CD4-positive, CD25-positive, alpha-beta regulatory T cell (primary cell): Measurements from ENCODE around the gene MELTF. TPM values are rescaled to one million over a fixed set of nuclear protein-coding genes. Genes with fewer than 3 reads are reported as not detected.

ENCODE experiments used
- ATAC-seq, 2 donors: fragments of 150-1000 bp; cut with Tn5 transposase; one replicate each; pipeline ENCODE4 v1.10.0; 2021; ENCODE audit warnings: low read depth in 2 of 2, moderate number of reproducible peaks in 2 of 2, moderate library complexity in 1 of 2
- DNase-seq, 3 donors: peaks; one replicate each; pipeline versions ENCODE4 v3.0.0 to v3.0.0-alpha.2; 2012 to 2022; ENCODE audit warnings: mixed read lengths in 1 of 3
- H3K27ac ChIP-seq: one replicate; pipeline ENCODE4 v1.7.0; 2013; ENCODE audit warnings: mild to moderate bottlenecking, low read length; ENCODE audit not compliant: insufficient read depth, poor library complexity, severe bottlenecking
- H3K27me3 ChIP-seq: one replicate; pipeline ENCODE4 v1.7.0; 2013; ENCODE audit warnings: low read length; ENCODE audit not compliant: control insufficient read depth, insufficient read depth
- H3K36me3 ChIP-seq: one replicate; pipeline ENCODE4 v1.7.0; 2013; ENCODE audit warnings: mild to moderate bottlenecking, low read length, moderate library complexity; ENCODE audit not compliant: control insufficient read depth, insufficient read depth
- H3K4me1 ChIP-seq: 2 replicates; pipeline ENCODE4 v1.7.0; 2013; ENCODE audit warnings: mild to moderate bottlenecking, low read length; ENCODE audit not compliant: insufficient read depth, control insufficient read depth, poor library complexity, severe bottlenecking
- H3K4me3 ChIP-seq: one replicate; pipeline ENCODE4 v1.7.0; 2013; ENCODE audit warnings: low read depth, mild to moderate bottlenecking, low read length, moderate library complexity
- H3K9me3 ChIP-seq, 2 experiments: 1 replicate in 1 of 2; 2 replicates in 1 of 2; pipeline ENCODE4 v1.7.0; 2013; ENCODE audit warnings: low read length in 2 of 2, mild to moderate bottlenecking in 1 of 2, moderate library complexity in 1 of 2; ENCODE audit not compliant: control insufficient read depth in 2 of 2
- H3K27ac Mint-ChIP-seq, 3 donors: one replicate each; pipeline ENCODE4 v1.8.0; 2020 to 2022; ENCODE audit warnings: mild to moderate bottlenecking in 3 of 3, mixed read lengths in 3 of 3, moderate library complexity in 2 of 3
- H3K27me3 Mint-ChIP-seq: one replicate; pipeline ENCODE4 v1.8.0; 2022; ENCODE audit warnings: mild to moderate bottlenecking, mixed read lengths
- H3K36me3 Mint-ChIP-seq: one replicate; pipeline ENCODE4 v1.8.0; 2020; ENCODE audit warnings: mixed read lengths
- H3K4me1 Mint-ChIP-seq, 4 donors: one replicate each; pipeline ENCODE4 v1.8.0; 2020 to 2022; ENCODE audit warnings: mixed read lengths in 4 of 4, mild to moderate bottlenecking in 1 of 4
- H3K4me3 Mint-ChIP-seq, 4 donors: one replicate each; pipeline ENCODE4 v1.8.0; 2020 to 2022; ENCODE audit warnings: mild to moderate bottlenecking in 4 of 4, mixed read lengths in 4 of 4, moderate library complexity in 3 of 4
- H3K9me3 Mint-ChIP-seq, 7 donors: one replicate each; pipeline ENCODE4 v1.8.0; 2020 to 2022; ENCODE audit warnings: mixed read lengths in 7 of 7, mild to moderate bottlenecking in 3 of 7, moderate library complexity in 2 of 7
- polyA plus RNA-seq, 4 donors: library from polyadenylated mRNA; unstranded; fragments of 300-500 nt; fragmentation: Illumina TruSeq; gene quantifications; one replicate each; pipeline ENCODE4 v1.2.3, GENCODE V29; 2021
- total RNA-seq: library from RNA; stranded (reverse); gene quantifications from one replicate; pipeline ENCODE4 v1.2.3, GENCODE V29; 2022

The MELTF gene
- total and polyA plus RNA-seq, 5 donors from 2014 or later = 0.10 to 1.4 (median 0.47) TPM

GRCh38 chr3:196998966-196999760 lies 30.5 kb downstream of the MELTF start:
- Mint-ChIP-seq H3K4me1 (peaks cover 0 to 12% (median 4%) of the 10 kb centered on the region in 4 donors), H3K36me3 (no peaks in the 10 kb centered on the region), H3K27me3 (no peaks in the 10 kb centered on the region), H3K9me3 (peaks cover 0 to 1% (median 0%) of the 10 kb centered on the region in 7 donors), H3K4me3 (peak overlapping the region in 1 of 4 donors; percentile 11), H3K27ac (peak overlapping the region in 1 of 3 donors; percentile 54)
- Histone ChIP-seq H3K4me3 (no peak overlapping the region), H3K4me1 (peaks cover 8% of the 10 kb centered on the region), H3K27ac (no peak overlapping the region), H3K27me3 (no peaks in the 10 kb centered on the region), H3K36me3 (no peaks in the 10 kb centered on the region), H3K9me3 (no peaks in the 10 kb centered on the region)
- ATAC-seq = no peak
- DNase-seq = no peak

GRCh38 chr3:196997311-196997710 lies 32.3 kb downstream of the MELTF start:
- no peak for ATAC-seq
- no peaks in the 10 kb centered on the region for H3K9me3 Mint-ChIP-seq
- Histone ChIP-seq H3K27ac (no peak overlapping the region), H3K4me3 (no peak overlapping the region), H3K36me3 (no peaks in the 10 kb centered on the region), H3K4me1 (no peaks in the 10 kb centered on the region), H3K9me3 (no peaks in the 10 kb centered on the region), H3K27me3 (no peaks in the 10 kb centered on the region)
- DNase-seq = no peak
- H3K27ac Mint-ChIP-seq = no peak overlapping the region
- no peak overlapping the region for H3K4me3 Mint-ChIP-seq
- no peaks in the 10 kb centered on the region for H3K36me3 Mint-ChIP-seq
- H3K27me3 Mint-ChIP-seq = no peaks in the 10 kb centered on the region
- peaks cover 0 to 8% (median 4%) of the 10 kb centered on the region in 4 donors for H3K4me1 Mint-ChIP-seq

DNA sequence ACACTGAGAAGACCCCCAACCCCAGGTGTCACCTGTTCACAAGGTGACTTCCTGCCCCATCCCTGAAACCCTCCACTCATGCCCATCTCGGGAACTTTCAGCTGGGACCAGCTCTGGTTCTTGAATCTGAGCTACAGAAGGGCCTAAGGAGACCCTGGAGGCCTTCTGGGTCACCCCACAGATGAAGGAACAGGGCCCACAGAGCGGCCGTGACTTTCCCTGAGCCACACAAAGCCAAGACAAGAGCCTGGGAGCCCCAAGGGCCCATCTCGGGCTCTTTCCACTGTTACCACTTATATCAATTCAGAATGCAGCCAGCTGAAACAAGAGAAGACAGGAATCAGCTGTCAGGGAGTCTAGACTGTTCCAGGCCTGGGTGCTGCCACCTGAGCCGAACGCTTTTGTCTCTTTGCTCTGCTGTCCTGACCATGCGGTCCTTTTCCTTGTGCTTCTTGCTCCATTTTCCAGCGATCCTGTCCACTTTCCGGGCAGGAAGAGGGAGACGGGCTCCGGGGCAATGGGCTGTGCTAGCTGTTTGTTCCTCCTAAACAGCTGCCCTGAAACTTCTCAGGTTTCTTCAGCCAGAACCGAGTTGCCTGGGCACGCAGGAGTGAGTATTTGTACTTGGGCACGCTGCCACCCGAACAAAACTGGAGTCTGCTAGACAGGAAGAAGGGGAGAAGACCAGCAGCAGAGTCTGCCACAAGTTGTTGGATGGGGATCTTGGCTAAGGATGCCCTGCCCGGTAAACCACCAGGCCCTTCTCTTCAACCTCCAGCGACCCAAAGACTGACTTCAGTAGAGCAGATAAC lies 33.0 kb downstream of the MELTF start:
- no peak for DNase-seq
- Mint-ChIP-seq H3K4me1 (peaks cover 0 to 6% (median 3%) of the 10 kb centered on the region in 4 donors), H3K27ac (peak overlapping the region in 1 of 3 donors; percentile 60), H3K27me3 (no peaks in the 10 kb centered on the region), H3K36me3 (no peaks in the 10 kb centered on the region), H3K4me3 (peak overlapping the region in 1 of 4 donors; percentile 5), H3K9me3 (no peaks in the 10 kb centered on the region)
- Histone ChIP-seq H3K36me3 (no peaks in the 10 kb centered on the region), H3K9me3 (no peaks in the 10 kb centered on the region), H3K4me3 (no peak overlapping the region), H3K27ac (no peak overlapping the region), H3K27me3 (no peaks in the 10 kb centered on the region), H3K4me1 (no peaks in the 10 kb centered on the region)
- no peak for ATAC-seq

DNA sequence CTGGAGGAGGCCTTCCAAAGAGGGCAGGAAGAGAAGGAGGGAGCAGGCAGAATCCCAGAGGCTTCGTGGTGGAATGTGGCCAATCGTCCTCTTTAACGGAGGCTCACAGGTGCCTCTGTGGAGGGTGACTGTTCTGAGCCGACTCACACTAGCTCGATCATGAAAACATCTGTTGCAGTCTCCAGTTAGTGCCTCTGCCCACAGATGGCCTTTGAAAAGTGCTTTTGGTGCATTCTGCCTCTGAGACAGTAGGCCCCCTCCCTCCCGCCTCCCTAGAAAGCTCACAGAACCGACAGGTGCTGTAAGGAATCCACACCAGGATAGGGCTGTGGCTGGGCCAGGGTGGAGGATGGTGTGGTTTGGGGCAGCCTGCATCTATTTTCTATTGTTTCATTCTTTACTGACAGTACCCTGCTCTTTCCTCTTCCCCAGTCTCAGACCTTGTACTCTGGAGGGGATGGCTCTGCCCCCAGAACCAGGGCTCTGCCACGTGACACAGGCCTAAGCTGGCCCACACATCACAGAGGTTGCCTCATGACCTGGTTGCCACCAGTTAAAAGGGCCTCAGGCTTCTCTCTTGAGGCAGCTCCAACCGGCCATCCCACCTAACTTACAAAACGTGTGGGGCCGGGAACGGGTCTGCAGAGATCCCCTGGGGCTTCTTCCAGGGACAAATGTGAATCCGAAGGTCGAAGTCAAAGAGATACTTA lies 33.8 kb downstream of the MELTF start:
- Histone ChIP-seq H3K4me3 (no peak overlapping the region), H3K27ac (no peak overlapping the region), H3K36me3 (no peaks in the 10 kb centered on the region), H3K4me1 (no peaks in the 10 kb centered on the region), H3K9me3 (no peaks in the 10 kb centered on the region), H3K27me3 (no peaks in the 10 kb centered on the region)
- no peaks in the 10 kb centered on the region for H3K36me3 Mint-ChIP-seq
- H3K27me3 Mint-ChIP-seq = no peaks in the 10 kb centered on the region
- H3K27ac Mint-ChIP-seq = peak overlapping the region in 1 of 3 donors; percentile 23
- DNase-seq (no peak), ATAC-seq (no peak)
- H3K4me1 Mint-ChIP-seq = peaks cover 0 to under 1% (median under 1%) of the 10 kb centered on the region in 4 donors
- no peak overlapping the region for H3K4me3 Mint-ChIP-seq
- H3K9me3 Mint-ChIP-seq = no peaks in the 10 kb centered on the region

GRCh38 chr3:196995027-196995426 lies 34.6 kb downstream of the MELTF start:
- Histone ChIP-seq H3K4me3 (no peak overlapping the region), H3K36me3 (no peaks in the 10 kb centered on the region), H3K4me1 (no peaks in the 10 kb centered on the region), H3K27me3 (no peaks in the 10 kb centered on the region), H3K27ac (no peak overlapping the region), H3K9me3 (no peaks in the 10 kb centered on the region)
- H3K27me3 Mint-ChIP-seq = no peaks in the 10 kb centered on the region
- H3K4me3 Mint-ChIP-seq = no peak overlapping the region
- no peaks in the 10 kb centered on the region for H3K36me3 Mint-ChIP-seq
- no peak overlapping the region for H3K27ac Mint-ChIP-seq
- H3K4me1 Mint-ChIP-seq = no peaks in the 10 kb centered on the region
- no peak for DNase-seq
- H3K9me3 Mint-ChIP-seq = no peaks in the 10 kb centered on the region
- no peak for ATAC-seq

DNA sequence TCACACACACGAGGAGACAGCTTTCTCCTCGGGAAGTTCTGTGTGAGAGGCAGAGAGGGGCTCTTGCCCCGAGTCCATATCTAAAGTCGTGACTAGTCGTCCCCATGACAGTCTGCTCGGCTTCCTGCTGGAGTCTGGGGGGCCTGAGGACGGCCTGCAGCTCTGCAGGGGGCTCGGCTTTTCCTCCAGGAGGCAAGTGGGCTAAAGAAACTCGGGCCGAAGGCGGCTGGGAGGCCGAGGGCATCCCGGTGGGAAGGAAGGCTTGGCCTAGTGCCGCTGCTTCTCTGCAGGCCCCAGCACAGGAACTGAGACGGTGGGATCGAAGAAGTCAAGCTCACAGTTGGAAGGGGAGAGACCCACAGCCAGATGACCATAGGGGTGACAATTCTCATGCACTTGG lies 35.6 kb downstream of the MELTF start:
- ATAC-seq = no peak
- peak overlapping the region in 1 of 3 donors; percentile 66 for H3K27ac Mint-ChIP-seq

GRCh38 chr3:196992461-196993065 lies 37.1 kb downstream of the MELTF start:
- no peak overlapping the region for H3K27ac Mint-ChIP-seq
- H3K9me3 Mint-ChIP-seq = no peaks in the 10 kb centered on the region
- DNase-seq (no peak), ATAC-seq (no peak)
- Histone ChIP-seq H3K9me3 (no peaks in the 10 kb centered on the region), H3K27ac (no peak overlapping the region), H3K4me3 (no peak overlapping the region), H3K27me3 (no peaks in the 10 kb centered on the region), H3K4me1 (no peaks in the 10 kb centered on the region), H3K36me3 (no peaks in the 10 kb centered on the region)
- no peaks in the 10 kb centered on the region for H3K4me1 Mint-ChIP-seq
- H3K4me3 Mint-ChIP-seq = no peak overlapping the region
- H3K36me3 Mint-ChIP-seq = no peaks in the 10 kb centered on the region
- no peaks in the 10 kb centered on the region for H3K27me3 Mint-ChIP-seq

More for the DNA sequence above, 35.6 kb downstream of the MELTF start:
- Histone ChIP-seq H3K4me1 (no peaks in the 10 kb centered on the region), H3K27ac (no peak overlapping the region), H3K36me3 (no peaks in the 10 kb centered on the region), H3K9me3 (no peaks in the 10 kb centered on the region), H3K4me3 (no peak overlapping the region), H3K27me3 (no peaks in the 10 kb centered on the region)
- Mint-ChIP-seq H3K27me3 (no peaks in the 10 kb centered on the region), H3K4me1 (no peaks in the 10 kb centered on the region), H3K9me3 (no peaks in the 10 kb centered on the region), H3K4me3 (no peak overlapping the region), H3K36me3 (no peaks in the 10 kb centered on the region)
- no peak for DNase-seq
